K562 (cell line): ENCODE data around the gene RREB1. TPM values are rescaled to one million over a fixed set of nuclear protein-coding genes. Genes with fewer than 3 reads are reported as not detected.

Source experiments
- ATAC-seq: fragments of 200-7000 bp; cut with Tn5 transposase; 3 replicates; pipeline ENCODE4 v1.9.1; 2020; ENCODE audit warnings: moderate library complexity
- BruUV-seq: library from RNA; stranded (reverse); fragments of 400-500 nt; replicated peaks from 2 replicates; lab custom pipeline; 2021; lab: Mats Ljungman, UMichigan
- CTCF ChIA-PET: fragments of 300-600 bp; formaldehyde crosslinking; extraction: SDS; loops from one replicate; lab custom pipeline; 2021; ENCODE audit warnings: low intra/inter-chr PET ratio; lab: Yijun Ruan, JAX
- POLR2A ChIA-PET: fragments of 300-600, 350-650 bp; sonication (Branson Sonifier 250); formaldehyde crosslinking; extraction: SDS; loops from one replicate; lab custom pipeline; 2021; ENCODE audit warnings: antibody characterized with exemption, inconsistent platforms; lab: Yijun Ruan, JAX
- DNase-seq, 4 experiments: peaks; one replicate each; pipeline versions ENCODE4 v3.0.0 to v3.0.0-alpha.2; 2011 to 2018; ENCODE audit warnings: low spot score in 3 of 4, mixed read lengths in 3 of 4; ENCODE audit errors: extremely low read depth in 1 of 4
- FAIRE-seq: peaks from 2 replicates; lab custom pipeline; 2011; peaks lifted over from hg19 to GRCh38; lab: Jason Lieb, UNC
- H2AFZ ChIP-seq: 2 replicates; pipeline ENCODE4 v1.6.0; 2011; ENCODE audit warnings: low read depth, low read length, control low read depth, inconsistent platforms
- H3K27ac ChIP-seq: fragments of 200-600 bp; 3 replicates; pipeline ENCODE4 v1.8.0; 2011; ENCODE audit warnings: low read depth, mild to moderate bottlenecking, control low read depth, inconsistent platforms, low read length, moderate library complexity, mixed read lengths; ENCODE audit errors: extremely low read depth
- H3K27me3 ChIP-seq, 2 experiments: fragments of 300-600 bp in 1 of 2; 2 replicates in 1 of 2; 3 replicates in 1 of 2; pipeline versions ENCODE4 v1.6.0 to v1.8.0; 2011; ENCODE audit warnings: inconsistent platforms in 2 of 2, low read length in 2 of 2, mild to moderate bottlenecking in 1 of 2, mixed read lengths in 1 of 2, moderate library complexity in 1 of 2; ENCODE audit not compliant: control insufficient read depth in 2 of 2, insufficient read depth in 2 of 2
- H3K36me3 ChIP-seq: fragments of 300-600 bp; 3 replicates; pipeline ENCODE4 v1.8.0; 2011; ENCODE audit warnings: mild to moderate bottlenecking, low read length, inconsistent platforms; ENCODE audit not compliant: control insufficient read depth, insufficient read depth
- H3K4me1 ChIP-seq, 2 experiments: fragments of 200-600 bp in 1 of 2; replicated peaks in 1 of 2; 2 replicates in 1 of 2; 3 replicates in 1 of 2; pipeline versions ENCODE4 v1.5.1 to v1.8.0; 2011; ENCODE audit warnings: inconsistent platforms in 2 of 2, low read length in 2 of 2, mild to moderate bottlenecking in 1 of 2, mixed read lengths in 1 of 2, moderate library complexity in 1 of 2; ENCODE audit not compliant: control insufficient read depth in 2 of 2, insufficient read depth in 2 of 2
- H3K4me2 ChIP-seq: 2 replicates; pipeline ENCODE4 v1.6.1; 2011; ENCODE audit warnings: low read length, control low read depth, inconsistent platforms, mixed read lengths; ENCODE audit not compliant: insufficient read depth
- H3K4me3 ChIP-seq: fragments of 200-600 bp; sonication (generic), shearing (Covaris generic); 2 replicates; pipeline ENCODE4 v1.5.1; 2016; ENCODE audit warnings: control low read depth, inconsistent platforms
- H3K79me2 ChIP-seq: fragments of 200-600 bp; 3 replicates; pipeline ENCODE4 v1.8.0; 2011; ENCODE audit warnings: low read length, inconsistent platforms; ENCODE audit not compliant: control insufficient read depth, insufficient read depth
- H3K9ac ChIP-seq, 2 experiments: 2 replicates each; pipeline versions ENCODE4 v1.6.0 to v1.6.1; 2011; ENCODE audit warnings: low read depth in 2 of 2, low read length in 2 of 2, control low read depth in 1 of 2, inconsistent platforms in 1 of 2, mild to moderate bottlenecking in 1 of 2, mixed read lengths in 1 of 2; ENCODE audit not compliant: insufficient read depth in 1 of 2
- H3K9me1 ChIP-seq: one replicate; pipeline ENCODE4 v1.6.0; 2011; ENCODE audit warnings: inconsistent platforms, mild to moderate bottlenecking, low read length, moderate library complexity; ENCODE audit not compliant: control insufficient read depth, insufficient read depth
- H3K9me3 ChIP-seq: replicated peaks from 2 replicates; pipeline ENCODE4 v1.5.1; 2011; ENCODE audit warnings: low read depth, low read length, inconsistent platforms; ENCODE audit not compliant: control insufficient read depth, insufficient read depth
- H4K20me1 ChIP-seq: replicated peaks from 2 replicates; pipeline ENCODE4 v1.6.1; 2011; ENCODE audit warnings: low read length, inconsistent platforms, mixed read lengths; ENCODE audit not compliant: control insufficient read depth, insufficient read depth
- CREB3 ChIP-seq: fragments of 450-650 bp; conservative IDR thresholded peaks from 2 replicates; pipeline ENCODE4 v1.6.1; 2016; ENCODE audit warnings: missing genetic modification characterization, low read depth, mild to moderate bottlenecking, missing compliant biosample characterization, moderate library complexity
- KAT7 ChIP-seq: sonication (generic); formaldehyde crosslinking; IDR thresholded peaks from 2 replicates; pipeline ENCODE4 v1.8.0; 2022; ENCODE audit warnings: missing genetic modification reagents, mild to moderate bottlenecking, borderline replicate concordance
- MTF1 ChIP-seq: fragments of 250-450 bp; sonication (Bioruptor Pico); IDR thresholded peaks from 2 replicates; pipeline ENCODE4 v1.9.0; 2021; ENCODE audit warnings: moderate library complexity, mild to moderate bottlenecking, inconsistent platforms, borderline replicate concordance
- NONO ChIP-seq, 2 experiments: fragments of 200-400 bp in 1 of 2; fragments of 450-650 bp in 1 of 2; formaldehyde crosslinking in 1 of 2; IDR thresholded peaks; 2 replicates each; pipeline ENCODE4 v1.6.1; 2017; ENCODE audit warnings: low read depth in 2 of 2, mild to moderate bottlenecking in 2 of 2, moderate library complexity in 2 of 2, low read length in 1 of 2
- TBP ChIP-seq: optimal IDR thresholded peaks from 2 replicates; pipeline ENCODE3; 2011; ENCODE audit warnings: low read depth, low read length, improper control_type of control experiment
- ZBTB7A ChIP-seq: IDR thresholded peaks from 2 replicates; pipeline ENCODE4 v1.6.1; 2011; ENCODE audit warnings: low read depth, mild to moderate bottlenecking, low read length, moderate library complexity, borderline replicate concordance; ENCODE audit not compliant: control insufficient read depth
- ZNF121 ChIP-seq: sonication (generic); formaldehyde crosslinking; conservative IDR thresholded peaks from 2 replicates; pipeline ENCODE4 v1.8.0; 2022; ENCODE audit warnings: missing genetic modification reagents
- ZNF445 ChIP-seq: fragments of 250-450 bp; sonication (Bioruptor Pico); IDR thresholded peaks from 2 replicates; pipeline ENCODE4 v1.4.0; 2020; ENCODE audit warnings: low read depth, mild to moderate bottlenecking, moderate library complexity
- ZNF639 ChIP-seq, 2 experiments: fragments of 200-800 bp in 1 of 2; sonication (Bioruptor generic) in 1 of 2; sonication (generic) in 1 of 2; formaldehyde crosslinking in 1 of 2; IDR thresholded peaks in 1 of 2; conservative IDR thresholded peaks in 1 of 2; 2 replicates each; pipeline versions ENCODE4 v1.5.0 to v1.6.1; 2016 to 2020; ENCODE audit warnings: missing compliant biosample characterization in 1 of 2, missing genetic modification characterization in 1 of 2, missing genetic modification reagents in 1 of 2
- WGBS: fragments of 100-300 bp; shearing (Covaris generic); methylation state at CpG from one replicate; pipeline ENCODE4 v1.1.6; 2016; ENCODE audit warnings: low coverage, mixed read lengths; ENCODE audit not compliant: insufficient coverage; ENCODE audit errors: missing lambda C conversion rate; 5-methylcytosine and 5-hydroxymethylcytosine counted together
- in situ Hi-C: fragments of 300-500 bp; cut with MboI; formaldehyde crosslinking; loops from 4 replicates; pipeline ENCODE4 v1.15.0; 2018; ENCODE audit warnings: inconsistent platforms, mixed read lengths
- intact Hi-C: fragments of 100-400 bp; cut with micrococcal nuclease; formaldehyde crosslinking; loops from 2 replicates; pipeline ENCODE4 v1.14.2; 2022
- polyA plus RNA-seq, 8 experiments: library from polyadenylated mRNA; depleted of rRNA in 4 of 8; stranded (reverse) in 5 of 8; unstranded in 3 of 8; fragments of >200 nt; fragmentation: Nextera tagmentation in 2 of 8; fragmentation: Illumina TruSeq in 1 of 8; extraction: Ambion mirVana in 2 of 8; extraction: Trizol in 1 of 8; gene quantifications; 2 replicates each; pipeline versions ENCODE4 v1.2.1 to v1.2.3, GENCODE V29; 2011 to 2014; ENCODE audit warnings: inconsistent platforms in 1 of 8, missing spikeins in 1 of 8
- total RNA-seq, 7 experiments: library from RNA; depleted of rRNA in 6 of 7; stranded (reverse); fragments of >200 nt in 6 of 7; fragmentation: Illumina TruSeq in 2 of 7; extraction: Trizol in 2 of 7; gene quantifications; 2 replicates each; pipeline versions ENCODE4 v1.2.1 to v1.2.3, GENCODE V29; 2011 to 2021; ENCODE audit warnings: low replicate concordance in 1 of 7
- TF ChIP-seq, protein P1 (sequence below): fragments of 250-450 bp; sonication (Bioruptor Pico); IDR thresholded peaks from 2 replicates; pipeline ENCODE4 v1.8.0; 2022; ENCODE audit warnings: moderate library complexity, mild to moderate bottlenecking, inconsistent platforms
- TF ChIP-seq, protein P2 (sequence below): IDR thresholded peaks from 2 replicates; pipeline ENCODE4 v1.6.1; 2016; ENCODE audit warnings: missing genetic modification characterization, missing compliant biosample characterization

RREB1 gene
- total and polyA plus RNA-seq, 9 of the 15 experiments (the other 6 are each of a cell fraction or from before 2014, with no cell fraction given) = 3.3 to 64.2 (median 19.3) TPM

DNA sequence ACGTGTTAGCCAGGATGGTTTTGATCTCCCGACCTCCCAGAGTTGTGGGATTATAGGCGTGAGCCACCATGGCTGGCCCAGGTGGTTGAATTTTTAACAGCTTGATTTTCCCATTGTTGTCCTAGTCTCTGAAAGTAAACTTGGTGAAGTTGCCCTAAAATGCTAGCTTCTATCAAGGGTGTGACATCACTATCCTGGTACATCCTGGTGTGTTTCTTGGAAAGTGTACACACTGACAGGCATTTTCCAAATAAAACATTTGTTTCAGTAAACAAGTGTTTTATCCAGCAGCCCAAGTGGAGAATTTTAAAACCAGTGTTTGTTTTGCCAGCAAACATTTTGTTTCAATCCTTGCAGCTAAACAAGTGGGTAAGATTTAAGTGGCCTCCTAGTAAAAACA, 40.5 kb upstream of the RREB1 start:
- Histone ChIP-seq H3K9me3 (no peaks in the 10 kb centered on the region), H3K4me1 (peaks cover 0 to 3% of the 10 kb centered on the region in 2 experiments; a peak in 1 of 5 replicates), H4K20me1 (no peaks in the 10 kb centered on the region)
- 62% methylated on average over 3 of the region's 3 CpGs for WGBS
- intact Hi-C loops = no loop called here
- ATAC-seq = no peak
- no peak for DNase-seq
- BruUV-seq = no TSS peak
- TF ChIP-seq ZBTB7A (no peak), TBP (no peak), CREB3 (no peak), MTF1 (CRISPR knock-in tag) (no peak)
- TF ChIP-seq, all 486 proteins: peak for 0
- no peak overlapping the region for H2AFZ ChIP-seq
- in situ Hi-C loops = no loop called here
- no peaks in the 10 kb centered on the region for H3K9me1 ChIP-seq
- no peak overlapping the region for H3K4me3 ChIP-seq
- no peaks in the 10 kb centered on the region for H3K27me3 ChIP-seq
- POLR2A ChIA-PET = interaction anchor here (0.5 to 1.7 kb wide), 4 partner anchors 9 to 390 kb away, joined by 3 to 5 read pairs (median 3); no protein-coding TSS in a partner anchor
- no peaks in the 10 kb centered on the region for H3K36me3 ChIP-seq
- H3K4me2 ChIP-seq = no peak overlapping the region
- no peak for FAIRE-seq
- H3K79me2 ChIP-seq = no peaks in the 10 kb centered on the region
- no peak overlapping the region for H3K27ac ChIP-seq
- CTCF ChIA-PET = no interaction called here
- no peak overlapping the region for H3K9ac ChIP-seq

DNA sequence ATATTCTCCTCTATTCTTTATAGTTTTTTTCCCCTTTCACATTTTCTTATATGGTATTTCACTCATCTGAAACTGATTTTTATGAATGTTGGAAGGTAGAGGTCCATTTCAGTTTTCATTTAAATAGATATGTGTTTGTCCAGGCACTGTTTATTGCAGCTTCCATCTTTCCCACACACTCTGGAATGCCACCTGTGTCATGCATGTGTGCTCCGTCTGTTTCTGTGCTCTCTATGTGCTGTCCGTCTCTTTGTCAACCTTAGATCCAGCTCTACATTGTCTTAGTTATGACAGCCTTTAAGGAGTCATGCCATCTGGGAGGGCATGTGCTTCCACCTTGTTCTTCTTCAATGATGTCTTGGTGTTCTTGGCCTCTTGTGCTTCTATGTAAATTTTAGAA, 36.4 kb upstream of the RREB1 start:
- no peak overlapping the region for H3K27ac ChIP-seq
- BruUV-seq = no TSS peak
- 89% methylated on average over 2 of the region's 2 CpGs for WGBS
- intact Hi-C loops (no loop called here), in situ Hi-C loops (no loop called here)
- H3K9ac ChIP-seq = no peak overlapping the region
- H3K36me3 ChIP-seq = no peaks in the 10 kb centered on the region
- no peaks in the 10 kb centered on the region for H3K79me2 ChIP-seq
- FAIRE-seq (no peak), DNase-seq (no peak), ATAC-seq (no peak)
- no peaks in the 10 kb centered on the region for H3K9me1 ChIP-seq
- POLR2A ChIA-PET = no interaction called here
- no peaks in the 10 kb centered on the region for H3K9me3 ChIP-seq
- no peaks in the 10 kb centered on the region for H4K20me1 ChIP-seq
- CTCF ChIA-PET = no interaction called here
- no peak overlapping the region for H3K4me3 ChIP-seq
- H3K27me3 ChIP-seq = no peaks in the 10 kb centered on the region
- no peak overlapping the region for H3K4me2 ChIP-seq
- no peaks in the 10 kb centered on the region for H3K4me1 ChIP-seq
- peak overlapping the region; percentile 22; the same call in 1 of the 2 replicates for H2AFZ ChIP-seq
- TF ChIP-seq ZNF639 (CRISPR knock-in tag; conservative IDR thresholded peaks at IDR 0.05 in 1 of 2, IDR thresholded peaks at IDR 0.05 in 1 of 2) (no peak), KAT7 (no peak), ZNF445 (CRISPR knock-in tag) (no peak), NONO (IDR thresholded peaks at IDR 0.05; ENCODE audit: low read depth in 2 of 2, low read length in 1 of 2) (no peak), ZNF121 (CRISPR knock-in tag) (no peak)
- TF ChIP-seq, protein P1, sequence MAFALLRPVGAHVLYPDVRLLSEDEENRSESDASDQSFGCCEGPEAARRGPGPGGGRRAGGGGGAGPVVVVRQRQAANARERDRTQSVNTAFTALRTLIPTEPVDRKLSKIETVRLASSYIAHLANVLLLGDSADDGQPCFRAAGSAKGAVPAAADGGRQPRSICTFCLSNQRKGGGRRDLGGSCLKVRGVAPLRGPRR (CRISPR knock-in tag) = no peak
- TF ChIP-seq, protein P2, sequence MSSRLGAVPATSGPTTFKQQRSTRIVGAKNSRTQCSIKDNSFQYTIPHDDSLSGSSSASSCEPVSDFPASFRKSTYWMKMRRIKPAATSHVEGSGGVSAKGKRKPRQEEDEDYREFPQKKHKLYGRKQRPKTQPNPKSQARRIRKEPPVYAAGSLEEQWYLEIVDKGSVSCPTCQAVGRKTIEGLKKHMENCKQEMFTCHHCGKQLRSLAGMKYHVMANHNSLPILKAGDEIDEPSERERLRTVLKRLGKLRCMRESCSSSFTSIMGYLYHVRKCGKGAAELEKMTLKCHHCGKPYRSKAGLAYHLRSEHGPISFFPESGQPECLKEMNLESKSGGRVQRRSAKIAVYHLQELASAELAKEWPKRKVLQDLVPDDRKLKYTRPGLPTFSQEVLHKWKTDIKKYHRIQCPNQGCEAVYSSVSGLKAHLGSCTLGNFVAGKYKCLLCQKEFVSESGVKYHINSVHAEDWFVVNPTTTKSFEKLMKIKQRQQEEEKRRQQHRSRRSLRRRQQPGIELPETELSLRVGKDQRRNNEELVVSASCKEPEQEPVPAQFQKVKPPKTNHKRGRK (tag) = no peak
